Measurements from ENCODE around the gene A1CF. TPM values are rescaled to one million over a fixed set of nuclear protein-coding genes. Genes with fewer than 3 reads are reported as not detected.

A1CF gene
- total and polyA plus RNA-seq, 2 of the 8 experiments (the other 6 are each of a cell fraction or from before 2014, with no cell fraction given), result not detected

- TF ChIP-seq PHF8 (conservative IDR thresholded peaks at IDR 0.05; ENCODE audit: low read depth, low read length) (no peak), SIRT6 (IDR thresholded peaks at IDR 0.05; ENCODE audit: low read length) (no peak), POLR2AphosphoS5 (IDR thresholded peaks at IDR 0.05; ENCODE audit: low read depth, low read length) (no peak)
Observed at GRCh38 chr10:50931948-50932431, 46.6 kb upstream of the A1CF start (continued).
